Measurements from ENCODE around the gene USH2A. TPM values are rescaled to one million over a fixed set of nuclear protein-coding genes. Genes with fewer than 3 reads are reported as not detected.

The USH2A gene
- total RNA-seq: not detected

GRCh38 chr1:216422821-216423520 is at the start of gene USH2A:
TSS of gene USH2A (minus strand) at chr1:216423448. CDS start at chr1:216422336, 1,112 bp downstream.
- no peak for ATAC-seq

- ATAC-seq: no peak
Measured at GRCh38 chr1:216466162-216466801, 43.0 kb upstream of the USH2A start.

GRCh38 chr1:216464489-216464888 is 41.2 kb upstream of the USH2A start:
- peak; percentile 84 for ATAC-seq

GRCh38 chr1:216462066-216462775 is 39.0 kb upstream of the USH2A start:
- ATAC-seq: no peak

- no peak for ATAC-seq
Measured at GRCh38 chr1:216461466-216461865, 38.2 kb upstream of the USH2A start.

- no peak for ATAC-seq
Measured at GRCh38 chr1:216459651-216460207, 36.5 kb upstream of the USH2A start.

GRCh38 chr1:216458812-216459211 is 35.6 kb upstream of the USH2A start:
- ATAC-seq: no peak

GRCh38 chr1:216457356-216457755 is 34.1 kb upstream of the USH2A start:
- no peak for ATAC-seq

- ATAC-seq: peak; percentile 92
Measured at GRCh38 chr1:216456682-216457081, 33.4 kb upstream of the USH2A start.

- no peak for ATAC-seq
Measured at GRCh38 chr1:216453777-216454176, 30.5 kb upstream of the USH2A start.

- ATAC-seq: no peak
Measured at GRCh38 chr1:216450227-216450626, 27.0 kb upstream of the USH2A start.

GRCh38 chr1:216448011-216448510 is 24.8 kb upstream of the USH2A start:
- no peak for ATAC-seq

- ATAC-seq: no peak
Measured at GRCh38 chr1:216437603-216438002, 14.4 kb upstream of the USH2A start.

GRCh38 chr1:216434232-216434631 is 11.0 kb upstream of the USH2A start:
- no peak for ATAC-seq

- no peak for ATAC-seq
Measured at GRCh38 chr1:216433175-216433574, 9.9 kb upstream of the USH2A start.

- ATAC-seq: no peak
Measured at GRCh38 chr1:216430744-216431143, 7.5 kb upstream of the USH2A start.

GRCh38 chr1:216425577-216425976 is 2.3 kb upstream of the USH2A start:
- no peak for ATAC-seq

- ATAC-seq: no peak
Measured at GRCh38 chr1:216420746-216421145, 2.5 kb downstream of the USH2A start.

- no peak for ATAC-seq
Measured at GRCh38 chr1:216420263-216420662, 3.0 kb downstream of the USH2A start.

- no peak for ATAC-seq
Measured at GRCh38 chr1:216416488-216416887, 6.8 kb downstream of the USH2A start.

- ATAC-seq: no peak
Measured at GRCh38 chr1:216410026-216410425, 13.2 kb downstream of the USH2A start.

- ATAC-seq: peak; percentile 54
Measured at GRCh38 chr1:216390956-216391355, 32.3 kb downstream of the USH2A start.

GRCh38 chr1:216389774-216390173 is 33.5 kb downstream of the USH2A start:
- ATAC-seq: no peak
